Peyer's patch (tissue), 4 donors: ENCODE results near the gene LARP1.

Experiments
- CTCF ChIP-seq, 6 experiments: fragments of 450-650 bp in 4 of 6; fragments of 200-600 bp in 2 of 6; sonication (generic) in 1 of 6; IDR thresholded peaks; one replicate each; pipeline ENCODE4 v1.5.1; 2017 to 2019; ENCODE audit warnings: antibody characterized with exemption in 6 of 6, mild to moderate bottlenecking in 3 of 6, moderate library complexity in 1 of 6
- POLR2A ChIP-seq, 2 donors: fragments of 450-650 bp; IDR thresholded peaks; one replicate each; pipeline ENCODE4 v1.5.1; 2017; ENCODE audit warnings: antibody characterized with exemption in 2 of 2, mild to moderate bottlenecking in 2 of 2, moderate library complexity in 2 of 2

- TF ChIP-seq CTCF (IDR thresholded peaks at IDR 0.05) (no peak), POLR2A (IDR thresholded peaks at IDR 0.05) (peak in 1 of 2 donors; percentile 31)
Measured at GRCh38 chr5:154714266-154714986, 40.8 kb upstream of the LARP1 start.
